Trophoblast cell (in vitro differentiated cells and primary cell): ENCODE results near the gene ABCG1.

Source experiments
- DNase-seq, 2 donors: peaks; one replicate each; pipeline ENCODE4 v3.0.0-alpha.2; 2016
- H2AFZ ChIP-seq: 2 replicates; pipeline ENCODE4 v1.6.1; 2013; ENCODE audit warnings: low read length, moderate library complexity, mild to moderate bottlenecking; ENCODE audit not compliant: insufficient read depth, poor library complexity
- H2AK5ac ChIP-seq: 2 replicates; pipeline ENCODE4 v1.6.1; 2013; ENCODE audit warnings: mild to moderate bottlenecking, low read length
- H2BK120ac ChIP-seq: 2 replicates; pipeline ENCODE4 v1.6.1; 2013; ENCODE audit warnings: low read length, mild to moderate bottlenecking, moderate library complexity; ENCODE audit not compliant: insufficient read depth, poor library complexity
- H2BK12ac ChIP-seq: 2 replicates; pipeline ENCODE4 v1.6.1; 2013; ENCODE audit warnings: mild to moderate bottlenecking, low read length, moderate library complexity
- H2BK5ac ChIP-seq: 2 replicates; pipeline ENCODE4 v1.6.1; 2013; ENCODE audit warnings: low read length, low read depth, moderate library complexity, mild to moderate bottlenecking; ENCODE audit not compliant: poor library complexity
- H3K14ac ChIP-seq: 2 replicates; pipeline ENCODE4 v1.6.1; 2013; ENCODE audit warnings: mild to moderate bottlenecking, low read length
- H3K18ac ChIP-seq: 2 replicates; pipeline ENCODE4 v1.6.1; 2013; ENCODE audit warnings: mild to moderate bottlenecking, low read length
- H3K23ac ChIP-seq: 2 replicates; pipeline ENCODE4 v1.6.1; 2013; ENCODE audit warnings: low read length
- H3K27ac ChIP-seq: 2 replicates; pipeline ENCODE4 v1.5.1; 2013; ENCODE audit warnings: low read depth, mild to moderate bottlenecking, inconsistent platforms, low read length, moderate library complexity
- H3K27me3 ChIP-seq: 2 replicates; pipeline ENCODE4 v1.6.1; 2013; ENCODE audit warnings: inconsistent platforms, mild to moderate bottlenecking, low read length, moderate library complexity; ENCODE audit not compliant: insufficient read depth
- H3K36me3 ChIP-seq, 2 experiments: 1 replicate in 1 of 2; 2 replicates in 1 of 2; pipeline ENCODE4 v1.6.1; 2013; ENCODE audit warnings: low read length in 2 of 2, mild to moderate bottlenecking in 2 of 2, moderate library complexity in 1 of 2; ENCODE audit not compliant: insufficient read depth in 2 of 2, control insufficient read depth in 1 of 2
- H3K4ac ChIP-seq: 2 replicates; pipeline ENCODE4 v1.6.1; 2013; ENCODE audit warnings: low read depth, mild to moderate bottlenecking, low read length, moderate library complexity
- H3K4me1 ChIP-seq, 2 experiments: 1 replicate in 1 of 2; 2 replicates in 1 of 2; pipeline ENCODE4 v1.6.1; 2013; ENCODE audit warnings: low read length in 2 of 2, mild to moderate bottlenecking in 2 of 2, moderate library complexity in 1 of 2; ENCODE audit not compliant: insufficient read depth in 2 of 2, control insufficient read depth in 1 of 2
- H3K4me2 ChIP-seq: 2 replicates; pipeline ENCODE4 v1.6.1; 2013; ENCODE audit warnings: inconsistent platforms, mild to moderate bottlenecking, low read length, moderate library complexity
- H3K4me3 ChIP-seq: 2 replicates; pipeline ENCODE4 v1.5.1; 2013; ENCODE audit warnings: mild to moderate bottlenecking, low read depth, low read length, inconsistent platforms
- H3K79me1 ChIP-seq: one replicate; pipeline ENCODE4 v1.6.1; 2013; ENCODE audit warnings: low read length
- H3K79me2 ChIP-seq: 2 replicates; pipeline ENCODE4 v1.6.1; 2013; ENCODE audit warnings: low read length, mild to moderate bottlenecking; ENCODE audit not compliant: control insufficient read depth, insufficient read depth, poor library complexity
- H3K9ac ChIP-seq: 2 replicates; pipeline ENCODE4 v1.6.1; 2013; ENCODE audit warnings: mild to moderate bottlenecking, low read length
- H3K9me3 ChIP-seq: 2 replicates; pipeline ENCODE4 v1.6.1; 2013; ENCODE audit warnings: low read depth, mild to moderate bottlenecking, control low read depth, inconsistent platforms, low read length; ENCODE audit not compliant: insufficient read depth
- H4K12ac ChIP-seq: 2 replicates; pipeline ENCODE4 v1.6.1; 2013; ENCODE audit warnings: low read depth, mild to moderate bottlenecking, low read length, moderate library complexity
- H4K8ac ChIP-seq: 2 replicates; pipeline ENCODE4 v1.6.1; 2013; ENCODE audit warnings: low read depth, mild to moderate bottlenecking, low read length, moderate library complexity
- H4K91ac ChIP-seq: one replicate; pipeline ENCODE4 v1.6.1; 2013; ENCODE audit warnings: low read depth, mild to moderate bottlenecking, low read length, moderate library complexity
- WGBS: extraction: QIAGEN DNeasy Blood & Tissue Kit; methylation state at CpG from one replicate; pipeline ENCODE4 v1.1.7; 2013; ENCODE audit warnings: missing lambda C conversion rate; ENCODE audit not compliant: insufficient read length, insufficient coverage; ENCODE audit errors: extremely low coverage; 5-methylcytosine and 5-hydroxymethylcytosine counted together

The ABCG1 gene

GRCh38 chr21:42243026-42243425, 24.1 kb downstream of the ABCG1 start:
- Histone ChIP-seq H3K79me1 (no peaks in the 10 kb centered on the region), H3K9me3 (peaks cover 2% of the 10 kb centered on the region), H3K14ac (no peak overlapping the region), H3K27ac (no peak overlapping the region), H2AK5ac (no peak overlapping the region), H3K36me3 (no peaks in the 10 kb centered on the region), H3K23ac (no peak overlapping the region), H2BK12ac (no peak overlapping the region), H2BK5ac (no peak overlapping the region), H3K4ac (no peak overlapping the region), H4K91ac (no peak overlapping the region), H4K12ac (no peak overlapping the region), H3K4me1 (no peaks in the 10 kb centered on the region), H3K9ac (no peak overlapping the region), H3K79me2 (no peaks in the 10 kb centered on the region), H3K18ac (no peak overlapping the region), H2AFZ (no peak overlapping the region), H3K4me2 (no peak overlapping the region), H3K27me3 (no peaks in the 10 kb centered on the region), H4K8ac (no peak overlapping the region), H3K4me3 (no peak overlapping the region), H2BK120ac (no peak overlapping the region)
- no peak for DNase-seq
- no CpG with 5 or more reads among the region's 6 CpGs for WGBS

- no CpG with 5 or more reads among the region's 10 CpGs for WGBS
These were observed 26.6 kb downstream of the ABCG1 start for GRCh38 chr21:42245331-42246193.

GRCh38 chr21:42247716-42248115, 28.8 kb downstream of the ABCG1 start:
- H4K12ac ChIP-seq, result no peak overlapping the region
- no peak for DNase-seq
- no peaks in the 10 kb centered on the region for H3K4me1 ChIP-seq
- no peaks in the 10 kb centered on the region for H3K79me1 ChIP-seq
- no peak overlapping the region for H3K23ac ChIP-seq
- H3K36me3 ChIP-seq, result no peaks in the 10 kb centered on the region
- no peak overlapping the region for H3K4me3 ChIP-seq
- H2AFZ ChIP-seq, result no peak overlapping the region
- no peak overlapping the region for H3K18ac ChIP-seq
- no peak overlapping the region for H3K4me2 ChIP-seq
- peaks cover 3% of the 10 kb centered on the region for H3K9me3 ChIP-seq
- no peaks in the 10 kb centered on the region for H3K27me3 ChIP-seq
- no peak overlapping the region for H3K14ac ChIP-seq
- no peak overlapping the region for H4K91ac ChIP-seq
- no CpG with 5 or more reads among the region's 11 CpGs for WGBS
- H3K27ac ChIP-seq, result no peak overlapping the region
- no peak overlapping the region for H3K9ac ChIP-seq
- no peak overlapping the region for H2BK120ac ChIP-seq
- H3K4ac ChIP-seq, result no peak overlapping the region
- no peak overlapping the region for H2BK5ac ChIP-seq
- no peaks in the 10 kb centered on the region for H3K79me2 ChIP-seq
- no peak overlapping the region for H2AK5ac ChIP-seq
- no peak overlapping the region for H2BK12ac ChIP-seq
- no peak overlapping the region for H4K8ac ChIP-seq

More at GRCh38 chr21:42245331-42246193, 26.6 kb downstream of the ABCG1 start:
- no peaks in the 10 kb centered on the region for H3K79me2 ChIP-seq
- H3K4ac ChIP-seq, result no peak overlapping the region
- no peak overlapping the region for H3K18ac ChIP-seq
- no peak overlapping the region for H2BK120ac ChIP-seq
- H2BK5ac ChIP-seq, result no peak overlapping the region
- no peak overlapping the region for H4K12ac ChIP-seq
- DNase-seq, result no peak
- H3K9ac ChIP-seq, result no peak overlapping the region
- H3K14ac ChIP-seq, result no peak overlapping the region
- H3K27ac ChIP-seq, result no peak overlapping the region
- no peak overlapping the region for H2BK12ac ChIP-seq
- no peak overlapping the region for H3K4me2 ChIP-seq
- H3K4me3 ChIP-seq, result no peak overlapping the region
- no peak overlapping the region for H4K8ac ChIP-seq
- H3K27me3 ChIP-seq, result no peaks in the 10 kb centered on the region
- H3K79me1 ChIP-seq, result no peaks in the 10 kb centered on the region
- no peak overlapping the region for H3K23ac ChIP-seq
- H2AFZ ChIP-seq, result no peak overlapping the region
- no peaks in the 10 kb centered on the region for H3K4me1 ChIP-seq
- H4K91ac ChIP-seq, result no peak overlapping the region
- H3K36me3 ChIP-seq, result no peaks in the 10 kb centered on the region
- peaks cover 4% of the 10 kb centered on the region for H3K9me3 ChIP-seq
- H2AK5ac ChIP-seq, result no peak overlapping the region

GRCh38 chr21:42248241-42248640, 29.3 kb downstream of the ABCG1 start:
- no peak overlapping the region for H2BK12ac ChIP-seq
- H3K27ac ChIP-seq, result no peak overlapping the region
- no peak overlapping the region for H3K4me3 ChIP-seq
- no peak overlapping the region for H4K91ac ChIP-seq
- H2BK120ac ChIP-seq, result no peak overlapping the region
- no peaks in the 10 kb centered on the region for H3K4me1 ChIP-seq
- no peaks in the 10 kb centered on the region for H3K79me2 ChIP-seq
- H2BK5ac ChIP-seq, result no peak overlapping the region
- H3K4ac ChIP-seq, result no peak overlapping the region
- peaks cover 3% of the 10 kb centered on the region for H3K9me3 ChIP-seq
- H2AFZ ChIP-seq, result no peak overlapping the region
- WGBS, result no CpG with 5 or more reads among the region's 8 CpGs
- no peak overlapping the region for H3K4me2 ChIP-seq
- no peak overlapping the region for H3K18ac ChIP-seq
- no peaks in the 10 kb centered on the region for H3K36me3 ChIP-seq
- H4K8ac ChIP-seq, result no peak overlapping the region
- no peak overlapping the region for H4K12ac ChIP-seq
- H3K79me1 ChIP-seq, result no peaks in the 10 kb centered on the region
- no peaks in the 10 kb centered on the region for H3K27me3 ChIP-seq
- H3K23ac ChIP-seq, result no peak overlapping the region
- H2AK5ac ChIP-seq, result no peak overlapping the region
- H3K14ac ChIP-seq, result no peak overlapping the region
- H3K9ac ChIP-seq, result no peak overlapping the region
- DNase-seq, result no peak
